Measurements from ENCODE around the gene RASGEF1B.
"Not testable (repeated sequence)": the region's sequence is repeated elsewhere in the genome, so short reads cannot be mapped to it uniquely, and the experiment has no call there.

RASGEF1B gene

GRCh38 chr4:81498046-81498445 lies 26.3 kb upstream of the RASGEF1B start:
- DNase-seq: no peak

GRCh38 chr4:81495345-81495744 lies 23.6 kb upstream of the RASGEF1B start:
- no peak for DNase-seq

- DNase-seq: peak in 1 of 2 donors; percentile 60
Observed at GRCh38 chr4:81494031-81494431, 22.3 kb upstream of the RASGEF1B start.

DNA sequence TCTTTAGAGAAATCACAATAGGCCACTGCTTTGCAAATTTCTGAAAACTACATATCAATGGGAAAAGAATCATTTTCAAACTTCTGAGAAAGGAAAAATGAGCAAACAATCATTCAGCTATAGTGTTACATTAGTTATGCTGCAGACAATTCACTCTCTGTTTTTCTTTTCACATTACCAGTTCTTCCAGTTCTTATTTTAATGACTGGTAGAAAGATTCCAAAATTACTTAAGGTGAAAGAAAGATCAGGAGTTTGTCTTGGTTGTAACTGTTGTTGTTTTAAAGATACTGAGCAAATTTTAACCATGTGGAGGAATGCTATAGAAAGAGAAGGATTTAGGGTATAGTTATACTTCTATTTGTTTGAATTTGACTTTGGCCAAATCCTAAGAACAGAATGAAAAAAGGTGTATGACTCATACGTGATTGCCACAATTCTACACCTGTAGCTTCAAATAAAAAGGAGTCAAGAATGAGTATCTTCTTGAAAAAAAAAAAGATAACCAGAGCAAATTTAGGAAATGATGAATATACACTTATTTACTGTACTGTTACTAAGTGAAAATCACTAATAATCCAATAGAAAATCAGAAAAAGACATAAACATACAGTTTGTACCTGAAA lies 21.0 kb upstream of the RASGEF1B start:
- DNase-seq: no peak

DNA sequence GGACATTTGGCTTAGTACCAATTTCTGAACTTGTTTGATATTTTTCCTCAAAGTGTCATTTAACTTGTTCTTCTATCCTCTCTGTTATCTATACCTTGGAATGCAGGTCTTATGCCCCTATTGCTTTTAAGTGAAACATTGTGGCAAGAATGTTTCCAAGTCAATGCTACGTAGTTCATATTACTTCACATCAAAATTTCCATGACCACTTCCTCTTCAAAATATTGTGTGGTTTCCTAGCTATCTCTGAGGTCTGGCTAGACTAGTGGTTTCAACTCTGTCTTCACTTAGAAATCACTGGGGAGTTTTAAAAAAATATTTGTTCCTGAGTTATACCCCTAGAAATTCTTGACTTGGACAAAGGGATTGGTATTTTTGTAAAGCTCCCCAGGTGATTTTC lies 20.2 kb upstream of the RASGEF1B start:
- DNase-seq: peak; percentile 23 to 92

DNA sequence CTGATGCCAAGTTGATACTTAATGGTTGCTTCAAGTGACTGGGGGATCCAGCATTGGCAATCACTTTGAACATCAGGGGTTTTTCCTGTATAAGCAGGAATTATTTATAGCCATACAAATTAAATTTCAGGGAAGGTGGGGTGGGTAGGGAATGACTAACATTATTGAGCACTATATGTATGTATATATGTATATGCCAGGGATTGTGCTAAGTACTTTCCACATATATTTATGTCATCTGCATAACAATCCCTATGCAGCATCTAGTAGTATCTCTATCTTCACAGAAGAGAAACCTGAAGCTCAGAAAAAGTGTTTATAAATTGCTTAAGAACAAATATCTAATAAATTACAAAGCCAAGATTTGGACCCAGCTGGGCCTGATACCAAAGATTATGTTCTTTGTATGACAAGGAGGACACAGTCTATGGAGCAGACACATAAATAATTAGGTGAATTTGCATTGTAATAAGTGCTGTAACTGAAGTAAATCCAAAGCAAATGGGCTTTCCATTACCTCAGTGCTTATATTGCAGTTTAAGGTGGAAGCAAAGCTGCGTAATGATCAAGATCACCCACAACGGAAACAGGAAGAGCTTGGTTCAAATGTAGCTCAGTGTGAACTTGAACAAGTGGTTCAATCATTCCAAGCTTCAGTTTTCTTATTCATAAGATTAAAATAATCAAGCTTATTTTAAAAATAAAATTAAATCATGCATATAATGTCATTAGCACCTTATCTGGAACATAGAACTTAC lies 18.9 kb upstream of the RASGEF1B start:
- peak; percentile 49 to 67 for DNase-seq

DNA sequence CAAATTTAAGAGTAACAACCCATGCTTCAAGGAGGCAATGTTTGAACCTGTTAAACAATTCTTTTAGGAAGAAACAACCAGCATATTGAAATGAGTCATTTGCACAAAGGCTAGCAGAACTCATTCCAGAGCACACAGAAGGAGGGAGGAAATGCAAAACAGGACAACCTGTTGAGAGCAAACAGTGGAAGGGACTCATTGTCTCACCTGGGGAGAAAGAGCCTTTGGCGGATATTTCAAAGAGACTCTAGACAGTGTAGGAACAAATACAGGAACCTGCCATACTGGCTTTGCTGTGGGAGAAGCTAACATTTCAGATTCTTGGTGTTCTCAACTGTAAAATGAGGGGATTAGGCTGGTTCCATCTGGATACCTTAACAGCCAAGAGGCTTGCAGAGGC lies 14.8 kb upstream of the RASGEF1B start:
- no peak for DNase-seq

DNA sequence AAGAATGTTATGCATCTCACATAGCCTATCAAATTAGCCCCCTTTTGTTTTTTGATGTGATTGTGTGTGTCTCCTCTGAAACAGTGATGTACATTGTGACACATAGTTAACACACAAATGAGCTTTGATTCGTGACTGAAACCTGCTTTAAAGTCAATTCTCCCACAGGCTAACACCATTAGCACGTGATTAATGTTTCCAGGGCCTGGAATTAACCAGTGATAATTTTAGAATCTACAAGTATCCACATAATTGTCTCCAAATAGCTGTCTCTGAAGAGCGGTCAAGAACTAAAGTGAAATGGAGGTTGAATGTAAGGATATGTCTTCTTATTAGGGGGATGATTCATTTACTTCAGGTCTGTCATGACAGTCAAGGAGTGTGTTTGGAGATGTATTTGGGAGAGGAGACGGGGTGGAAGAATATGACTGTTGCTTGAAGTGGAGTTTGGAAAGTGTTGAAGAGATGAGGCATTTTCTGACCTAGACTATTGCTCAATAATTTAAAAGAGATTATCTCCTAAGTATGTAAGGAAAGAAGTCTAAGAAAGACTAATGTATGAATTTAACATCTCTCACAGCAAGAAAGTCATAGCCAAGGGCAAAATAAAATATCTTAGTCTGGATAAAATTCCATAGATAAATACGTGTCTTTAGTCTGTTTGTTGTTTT lies 13.7 kb upstream of the RASGEF1B start:
- DNase-seq: no peak

DNA sequence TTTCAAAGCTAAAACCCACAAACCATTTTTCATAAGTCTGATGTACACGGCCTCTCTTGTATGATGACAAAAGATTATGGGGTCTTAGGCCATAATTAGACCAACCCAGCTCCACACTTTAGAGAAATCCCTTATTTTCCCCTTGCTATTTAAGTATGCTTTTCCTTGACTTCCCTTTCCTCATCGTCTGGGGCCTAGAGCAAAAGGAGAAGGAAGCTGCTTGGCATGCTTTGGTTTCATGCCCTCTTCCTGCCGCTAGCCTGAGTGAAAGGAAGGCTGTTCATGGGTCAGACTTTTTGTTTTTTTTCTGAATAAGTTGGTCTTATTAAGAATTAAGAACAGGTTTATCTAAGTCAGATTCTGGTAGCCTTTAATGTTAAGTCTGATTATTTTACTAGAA lies 10.6 kb upstream of the RASGEF1B start:
- DNase-seq: peak in 1 of 2 donors; percentile 13

DNA sequence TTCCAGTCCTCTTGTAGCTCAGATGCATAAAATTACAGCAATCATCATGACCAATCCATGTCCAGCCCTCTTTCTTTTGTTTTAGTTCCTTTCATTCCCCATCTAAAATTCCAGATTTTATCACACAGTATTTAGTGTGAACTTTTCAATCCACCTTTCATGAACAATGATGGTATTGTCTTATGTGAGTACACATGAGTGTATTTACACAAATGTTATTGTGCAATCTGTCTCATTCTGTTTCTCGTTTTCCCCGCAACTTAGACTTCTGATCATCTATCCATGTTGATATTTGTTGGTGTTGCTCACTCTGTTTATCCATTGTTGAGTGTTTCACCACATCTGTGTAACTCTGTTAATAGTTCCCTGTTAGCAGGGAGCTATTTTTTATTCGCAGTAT lies 9.4 kb upstream of the RASGEF1B start:
- no peak for DNase-seq

- not testable (repeated sequence) for DNase-seq
Observed at GRCh38 chr4:81479573-81479972, 7.9 kb upstream of the RASGEF1B start.

DNA sequence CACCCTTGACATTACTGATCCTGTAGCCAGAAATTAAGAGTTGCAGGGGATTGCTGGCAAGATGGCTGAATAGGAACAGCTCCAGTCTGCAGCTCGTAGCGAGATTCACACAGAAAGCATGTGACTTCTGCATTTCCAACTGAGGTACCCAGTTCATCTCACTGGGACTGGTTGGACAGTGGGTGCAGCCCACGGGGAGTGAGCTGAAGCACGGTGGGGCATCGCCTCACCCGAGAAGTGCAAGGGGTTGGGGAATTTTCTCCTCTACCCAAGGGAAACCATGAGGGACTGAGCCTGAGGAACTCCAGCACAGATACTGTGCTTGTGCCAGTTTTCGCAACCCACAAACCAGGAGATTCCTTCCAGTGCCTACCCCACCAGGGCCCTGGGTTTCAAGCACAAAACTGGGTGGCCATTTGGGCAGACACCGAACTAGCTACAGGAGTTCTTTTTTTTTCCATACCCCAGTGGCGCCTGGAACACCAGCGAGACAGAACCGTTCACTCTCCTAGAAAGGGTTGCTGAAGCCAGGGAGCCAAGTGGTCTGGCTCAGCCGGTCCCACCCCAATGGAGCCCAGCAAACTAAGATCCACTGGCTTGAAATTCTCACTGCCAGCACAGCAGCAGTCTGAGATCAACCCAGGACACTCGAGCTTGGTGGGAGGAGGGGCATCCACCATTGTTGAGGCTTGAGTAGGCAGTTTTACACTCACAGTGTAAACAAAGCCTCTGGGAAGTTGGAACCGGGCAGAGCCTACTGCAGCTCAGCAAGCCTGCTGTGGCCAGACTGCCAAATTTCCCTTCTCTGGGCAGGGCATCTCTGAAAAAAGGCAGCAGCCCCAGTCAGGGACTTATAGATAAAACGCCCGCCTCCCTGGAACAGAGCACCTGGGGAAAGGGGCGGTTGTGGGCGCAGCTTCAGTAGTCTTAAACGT lies 1.9 kb upstream of the RASGEF1B start:
- DNase-seq: not testable (repeated sequence)

DNA sequence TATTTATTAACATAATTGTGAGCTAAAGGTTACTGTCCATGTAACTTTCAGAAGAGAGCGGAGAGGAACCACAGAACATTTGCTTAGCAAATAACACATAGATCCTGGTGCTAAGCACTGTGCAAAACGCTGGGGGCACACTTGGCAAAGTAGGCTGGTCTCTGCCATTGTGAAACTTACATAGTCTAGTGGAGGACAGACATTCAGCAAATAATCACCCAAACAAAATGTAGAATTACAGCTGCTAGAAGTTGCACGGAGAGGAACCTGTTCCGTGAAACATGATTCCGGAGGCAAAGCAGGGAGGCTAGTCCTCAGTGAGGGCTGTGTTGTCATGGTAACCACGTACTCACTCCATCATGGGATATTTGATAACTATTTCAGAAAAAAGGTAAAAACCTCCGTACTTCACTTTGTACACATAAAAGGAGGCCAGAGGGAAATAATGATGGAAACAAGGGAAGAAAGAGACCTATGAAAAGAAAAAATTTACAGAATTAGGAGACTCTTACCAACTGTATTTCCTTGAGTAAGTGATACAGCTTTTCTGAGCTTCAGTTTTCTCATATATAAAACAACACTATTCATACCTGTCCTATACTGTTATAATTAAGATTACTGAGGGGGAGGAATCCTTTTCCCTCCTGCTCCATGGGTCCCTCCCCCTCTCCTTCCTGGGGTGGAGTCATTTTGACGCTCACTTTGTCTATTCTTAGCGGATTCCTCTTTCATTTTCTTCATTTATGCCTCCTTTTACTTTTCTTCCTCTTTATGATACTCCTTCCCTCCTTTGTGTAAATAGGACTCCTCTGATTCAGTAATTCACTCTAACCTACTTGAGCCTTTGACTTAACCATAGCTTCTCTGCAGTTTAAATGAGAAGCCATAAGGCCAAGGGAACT lies 825 bp upstream of the RASGEF1B start:
- DNase-seq: peak in 1 of 2 donors; percentile 82

DNA sequence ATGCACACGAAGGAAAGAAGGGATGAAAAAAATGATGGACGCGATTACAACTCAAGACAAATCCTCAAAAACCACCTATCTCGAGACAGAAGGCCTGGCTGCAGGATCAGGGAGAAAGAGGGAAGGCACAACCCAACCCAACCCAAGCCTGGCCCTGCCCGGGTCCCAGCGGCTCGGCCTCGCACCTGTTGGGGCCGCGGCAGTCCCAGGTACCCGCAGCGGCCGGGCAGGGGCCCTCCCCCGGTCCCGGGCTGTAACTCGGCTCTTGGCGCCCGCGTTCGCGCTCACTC lies 464 bp downstream of the RASGEF1B start:
- no peak for DNase-seq

DNA sequence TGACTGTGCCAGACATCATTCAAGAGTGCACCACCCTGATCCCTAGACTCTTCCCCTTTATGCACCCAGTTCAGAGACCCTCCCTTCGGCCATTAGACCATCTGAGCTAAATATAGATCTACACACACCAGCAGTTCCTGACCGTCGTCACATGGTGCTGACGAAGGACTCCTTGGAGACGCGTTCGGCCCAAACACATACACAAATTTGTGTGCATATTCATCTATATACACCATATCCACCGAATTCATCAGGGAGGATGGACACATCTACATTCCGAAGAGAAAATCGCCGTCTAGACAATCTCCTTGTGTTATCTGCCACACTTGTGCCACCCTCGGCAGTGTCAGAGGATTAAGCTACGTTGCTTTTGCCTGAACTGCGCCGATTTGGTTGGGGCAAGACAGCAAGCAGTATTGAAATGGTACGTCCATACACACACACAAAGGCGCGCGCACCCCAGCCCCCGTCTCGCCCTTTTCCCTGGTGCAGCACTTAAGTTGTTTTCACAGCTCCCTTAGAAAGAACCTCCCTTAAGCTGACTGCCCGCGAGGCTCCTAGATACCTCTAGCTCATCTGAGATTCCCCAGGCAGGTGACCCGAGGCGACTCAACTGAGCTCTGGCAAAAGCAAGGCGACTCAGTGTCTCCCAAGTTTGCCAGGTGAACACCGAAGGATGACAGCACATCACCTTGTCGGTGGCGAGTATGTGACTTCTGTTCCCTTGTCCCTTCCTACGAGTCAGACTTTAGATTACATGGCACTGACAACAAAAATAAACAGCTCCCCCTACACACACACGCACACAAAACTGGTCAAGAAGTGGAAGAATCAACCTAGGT lies 1.0 kb downstream of the RASGEF1B start:
- DNase-seq: peak; percentile 67 to 84

- DNase-seq: no peak
Observed at GRCh38 chr4:81469781-81470455, 1.8 kb downstream of the RASGEF1B start.

GRCh38 chr4:81468678-81469077 lies 3.0 kb downstream of the RASGEF1B start:
- no peak for DNase-seq

DNA sequence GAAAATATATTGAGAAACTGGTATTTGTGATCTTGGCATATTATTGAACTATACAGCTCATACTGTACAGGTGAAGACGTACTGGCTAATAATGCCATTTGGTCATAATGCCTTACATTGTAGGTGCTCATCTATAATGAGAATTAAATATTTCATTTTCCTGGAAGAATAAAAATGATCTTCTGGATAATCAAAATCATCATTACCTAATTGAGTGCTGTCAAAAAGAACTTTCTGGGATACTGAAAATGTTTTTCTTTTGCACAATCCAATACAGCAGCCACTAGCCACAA lies 4.1 kb downstream of the RASGEF1B start:
- DNase-seq: no peak

- peak; percentile 68 to 83 for DNase-seq
Observed at GRCh38 chr4:81466841-81467671, 4.7 kb downstream of the RASGEF1B start.

All from CD4-positive, alpha-beta T cell treated with Interleukin-4 for 1 hour (primary cell).